Neuron (in vitro differentiated cells): Measurements from ENCODE around the gene ANKRD62.
"Not testable (repeated sequence)": the region's sequence is repeated elsewhere in the genome, so short reads cannot be mapped to it uniquely, and the experiment has no call there.

Experiments
- H2AFZ ChIP-seq: one replicate; pipeline ENCODE4 v1.6.1; 2013; ENCODE audit warnings: low read depth, mild to moderate bottlenecking, inconsistent platforms, low read length, moderate library complexity
- H3K27me3 ChIP-seq: one replicate; pipeline ENCODE4 v1.6.1; 2013; ENCODE audit warnings: low read length; ENCODE audit not compliant: insufficient read depth
- H3K36me3 ChIP-seq: one replicate; pipeline ENCODE4 v1.6.1; 2013; ENCODE audit warnings: low read length; ENCODE audit not compliant: insufficient read depth
- H3K4me1 ChIP-seq: one replicate; pipeline ENCODE4 v1.6.1; 2013; ENCODE audit warnings: low read length; ENCODE audit not compliant: insufficient read depth
- H3K4me3 ChIP-seq: 2 replicates; pipeline ENCODE4 v1.5.1; 2013; ENCODE audit warnings: mild to moderate bottlenecking, low read length, moderate library complexity
- H3K9me3 ChIP-seq: one replicate; pipeline ENCODE4 v1.6.1; 2013; ENCODE audit warnings: low read length

Gene ANKRD62

GRCh38 chr18:12072996-12073395 lies 20.6 kb upstream of the ANKRD62 start:
- Histone ChIP-seq H2AFZ (no peak overlapping the region), H3K27me3 (peaks cover 3% of the 10 kb centered on the region), H3K4me3 (no peak overlapping the region), H3K4me1 (no peaks in the 10 kb centered on the region), H3K36me3 (no peaks in the 10 kb centered on the region), H3K9me3 (no peaks in the 10 kb centered on the region)

DNA sequence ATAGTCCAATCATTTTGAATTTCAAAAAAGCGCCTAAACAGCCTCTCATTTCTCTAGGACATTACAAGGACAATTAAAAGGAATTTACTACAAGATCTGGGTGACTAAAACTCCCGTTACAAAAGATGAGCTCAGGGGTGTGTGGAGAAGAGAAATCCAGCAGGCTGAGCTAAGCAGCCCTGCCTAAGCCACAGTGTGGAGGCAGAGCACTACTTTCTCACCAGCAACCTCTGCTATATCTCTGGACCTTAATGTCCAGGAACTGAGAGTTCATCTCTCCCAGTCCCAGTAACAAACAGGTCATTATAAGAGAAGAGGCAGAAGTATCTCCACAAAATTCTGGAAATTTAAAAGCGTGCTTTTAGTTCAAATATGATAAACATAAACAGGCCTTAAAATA lies 18.9 kb upstream of the ANKRD62 start:
- H3K36me3 ChIP-seq: no peaks in the 10 kb centered on the region
- H3K4me1 ChIP-seq: no peaks in the 10 kb centered on the region
- no peak overlapping the region for H2AFZ ChIP-seq
- H3K4me3 ChIP-seq: no peak overlapping the region
- no peaks in the 10 kb centered on the region for H3K9me3 ChIP-seq
- peaks cover 3% of the 10 kb centered on the region for H3K27me3 ChIP-seq

DNA sequence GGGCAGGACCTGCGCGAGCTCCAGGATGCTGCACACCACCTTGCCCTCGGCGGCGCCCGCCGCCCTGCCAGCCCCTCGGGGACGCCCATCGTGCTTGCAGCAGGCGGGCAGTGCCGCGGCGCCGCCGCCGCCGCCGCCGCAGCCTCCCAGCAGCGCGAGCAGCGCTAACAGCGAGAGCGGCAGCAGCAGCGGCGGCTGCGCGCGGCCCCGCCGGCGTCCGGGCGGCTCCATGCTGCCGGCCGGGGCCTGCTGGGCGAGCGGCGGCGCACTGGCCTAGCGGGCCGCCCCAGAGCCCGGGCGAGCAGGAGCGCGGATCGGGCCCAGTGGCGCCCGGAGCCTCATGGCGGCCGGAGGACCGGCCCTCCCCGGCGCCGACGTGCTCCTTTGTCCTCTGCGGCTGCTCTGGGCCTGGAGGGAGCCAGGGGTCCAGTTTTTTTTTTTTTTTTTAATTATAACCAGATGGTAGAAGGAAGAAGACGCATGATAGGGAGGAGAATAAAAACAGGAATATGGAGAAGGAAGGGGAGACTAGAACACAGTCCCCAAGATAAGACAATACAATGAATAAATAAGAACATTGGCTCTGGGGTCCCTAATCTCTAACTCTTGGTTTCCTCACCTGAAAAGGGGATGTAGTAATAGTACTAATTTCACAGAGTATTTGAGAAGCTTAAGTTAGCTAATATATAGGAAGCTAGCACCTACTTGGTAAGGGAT lies 17.1 kb upstream of the ANKRD62 start:
- H3K9me3 ChIP-seq: no peaks in the 10 kb centered on the region
- no peaks in the 10 kb centered on the region for H3K4me1 ChIP-seq
- peak overlapping the region; percentile 35 for H3K4me3 ChIP-seq
- peaks cover 3% of the 10 kb centered on the region for H3K27me3 ChIP-seq
- H2AFZ ChIP-seq: peak overlapping the region; percentile 92
- no peaks in the 10 kb centered on the region for H3K36me3 ChIP-seq

- not testable (repeated sequence) for H3K4me3 ChIP-seq, H2AFZ ChIP-seq, H3K27me3 ChIP-seq, H3K4me1 ChIP-seq, H3K36me3 ChIP-seq, H3K9me3 ChIP-seq
Measured at GRCh38 chr18:12077994-12078393, 15.6 kb upstream of the ANKRD62 start.

- H3K27me3 ChIP-seq: no peaks in the 10 kb centered on the region
- H3K4me1 ChIP-seq: no peaks in the 10 kb centered on the region
- H2AFZ ChIP-seq: no peak overlapping the region
- no peak overlapping the region for H3K4me3 ChIP-seq
- no peaks in the 10 kb centered on the region for H3K9me3 ChIP-seq
- no peaks in the 10 kb centered on the region for H3K36me3 ChIP-seq
Measured at GRCh38 chr18:12079491-12080237, 14.0 kb upstream of the ANKRD62 start.

DNA sequence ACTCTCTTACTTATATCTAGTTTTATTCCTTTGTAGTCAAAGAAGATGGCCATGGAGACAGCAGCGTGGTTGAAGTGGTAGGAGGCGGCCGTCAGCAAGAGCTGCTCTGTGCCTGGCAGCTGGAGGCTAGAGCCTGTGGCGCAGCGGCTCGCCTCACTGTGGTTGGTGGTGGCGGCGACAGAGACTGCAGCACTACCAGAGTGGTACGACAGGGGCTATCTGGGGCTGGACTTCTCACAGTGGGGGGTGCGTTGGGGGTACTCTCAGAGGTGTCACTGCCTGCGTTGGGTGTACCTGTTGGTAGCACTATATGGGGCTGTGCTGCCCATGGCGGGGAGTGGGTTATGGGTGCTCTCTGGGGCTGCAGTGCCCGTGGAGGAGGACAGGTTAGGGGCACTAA lies 8.5 kb upstream of the ANKRD62 start:
- Histone ChIP-seq H3K27me3 (no peaks in the 10 kb centered on the region), H2AFZ (no peak overlapping the region), H3K4me3 (no peak overlapping the region), H3K36me3 (no peaks in the 10 kb centered on the region), H3K4me1 (no peaks in the 10 kb centered on the region), H3K9me3 (no peaks in the 10 kb centered on the region)

- H3K27me3 ChIP-seq: no peaks in the 10 kb centered on the region
- no peaks in the 10 kb centered on the region for H3K4me1 ChIP-seq
- no peak overlapping the region for H2AFZ ChIP-seq
- no peaks in the 10 kb centered on the region for H3K36me3 ChIP-seq
- H3K9me3 ChIP-seq: no peaks in the 10 kb centered on the region
- H3K4me3 ChIP-seq: no peak overlapping the region
Measured at GRCh38 chr18:12085786-12086185, 7.9 kb upstream of the ANKRD62 start.

- no peaks in the 10 kb centered on the region for H3K27me3 ChIP-seq
- H3K4me1 ChIP-seq: no peaks in the 10 kb centered on the region
- H3K9me3 ChIP-seq: no peaks in the 10 kb centered on the region
- no peak overlapping the region for H3K4me3 ChIP-seq
- no peaks in the 10 kb centered on the region for H3K36me3 ChIP-seq
- no peak overlapping the region for H2AFZ ChIP-seq
Measured at GRCh38 chr18:12086249-12086648, 7.4 kb upstream of the ANKRD62 start.

- Histone ChIP-seq H3K36me3 (no peaks in the 10 kb centered on the region), H3K9me3 (no peaks in the 10 kb centered on the region), H3K27me3 (no peaks in the 10 kb centered on the region), H3K4me3 (no peak overlapping the region), H2AFZ (no peak overlapping the region), H3K4me1 (no peaks in the 10 kb centered on the region)
Measured at GRCh38 chr18:12086677-12087470, 6.8 kb upstream of the ANKRD62 start.

DNA sequence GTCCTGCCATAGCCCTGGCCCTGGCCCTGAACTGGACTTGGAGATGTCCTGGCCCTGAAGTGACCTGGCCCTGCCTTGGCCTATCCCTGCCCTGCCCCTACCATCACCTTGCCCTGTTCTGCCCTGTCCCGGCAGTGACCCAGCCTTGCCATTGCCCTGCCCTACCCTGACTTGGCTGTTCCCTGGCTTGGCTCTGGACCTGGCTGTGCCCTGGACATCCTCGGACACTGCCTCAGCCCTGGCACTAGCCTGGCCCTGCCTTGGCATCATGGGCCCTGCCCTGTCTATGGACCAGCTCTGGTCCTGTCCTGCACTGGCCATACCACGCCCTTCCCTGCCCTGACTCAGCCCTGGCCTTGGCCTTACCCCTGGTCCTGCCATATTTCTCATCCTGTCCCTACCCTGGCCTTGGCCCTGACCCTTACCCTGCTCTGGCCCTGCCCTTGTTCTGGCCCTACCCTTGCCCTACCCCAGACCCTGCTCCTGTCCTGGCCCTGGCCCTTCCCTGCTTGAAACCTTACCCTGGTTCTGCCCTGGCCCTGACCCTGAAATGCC lies 6.1 kb upstream of the ANKRD62 start:
- no peaks in the 10 kb centered on the region for H3K27me3 ChIP-seq
- no peaks in the 10 kb centered on the region for H3K4me1 ChIP-seq
- H2AFZ ChIP-seq: no peak overlapping the region
- H3K9me3 ChIP-seq: no peaks in the 10 kb centered on the region
- no peak overlapping the region for H3K4me3 ChIP-seq
- H3K36me3 ChIP-seq: no peaks in the 10 kb centered on the region

DNA sequence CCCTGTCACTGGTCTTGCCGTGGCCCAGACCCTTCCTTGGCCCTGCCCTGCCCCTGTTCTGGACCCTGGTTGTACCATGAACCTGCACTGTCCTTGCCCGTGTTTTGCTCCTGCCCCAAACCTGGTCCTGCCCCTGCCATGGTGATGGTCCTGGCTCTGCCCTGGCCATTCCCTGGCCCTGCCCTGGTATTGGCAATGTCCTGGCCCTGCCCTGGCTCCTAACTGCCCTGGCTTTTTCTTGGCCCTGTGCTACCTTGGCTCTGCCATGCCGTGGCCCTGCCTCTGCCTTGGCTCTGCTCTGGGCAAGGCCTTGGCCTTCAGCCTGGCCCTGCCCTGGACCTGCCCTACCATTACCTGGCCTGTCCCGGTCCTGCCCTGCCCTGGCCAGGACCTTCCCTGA lies 5.5 kb upstream of the ANKRD62 start:
- Histone ChIP-seq H2AFZ (no peak overlapping the region), H3K4me1 (no peaks in the 10 kb centered on the region), H3K9me3 (no peaks in the 10 kb centered on the region), H3K4me3 (no peak overlapping the region), H3K27me3 (no peaks in the 10 kb centered on the region), H3K36me3 (no peaks in the 10 kb centered on the region)

- Histone ChIP-seq H3K27me3 (no peaks in the 10 kb centered on the region), H2AFZ (no peak overlapping the region), H3K4me1 (no peaks in the 10 kb centered on the region), H3K36me3 (no peaks in the 10 kb centered on the region), H3K4me3 (no peak overlapping the region), H3K9me3 (no peaks in the 10 kb centered on the region)
Measured at GRCh38 chr18:12088731-12089375, 4.8 kb upstream of the ANKRD62 start.
